Activated CD8-positive, alpha-beta T cell treated with anti-CD3 and anti-CD28 coated beads for 36 hours (primary cell): ENCODE results near the gene ZFYVE27. TPM values are rescaled to one million over a fixed set of nuclear protein-coding genes. Genes with fewer than 3 reads are reported as not detected.

Experiments used
- ATAC-seq: fragments of 200-7000 bp; cut with Tn5 transposase; one replicate; pipeline ENCODE4 v1.10.0; 2021; ENCODE audit warnings: mild to moderate bottlenecking, moderate library complexity
- CTCF ChIA-PET: fragments of 350-600 bp; sonication (Branson Sonifier 250); formaldehyde crosslinking; loops from one replicate; lab custom pipeline; 2021; ENCODE audit warnings: antibody characterized with exemption; lab: Charles Lee
- POLR2A ChIA-PET: fragments of 350-600 bp; sonication (Branson Sonifier 250); formaldehyde crosslinking; loops from one replicate; lab custom pipeline; 2021; ENCODE audit warnings: antibody characterized with exemption; lab: Charles Lee
- DNase-seq: peaks from one replicate; pipeline ENCODE4 v3.0.0-alpha.2; 2020
- H3K27ac Mint-ChIP-seq: one replicate; pipeline ENCODE4 v1.8.0; 2021; ENCODE audit warnings: mild to moderate bottlenecking, mixed read lengths
- H3K27me3 Mint-ChIP-seq: one replicate; pipeline ENCODE4 v1.8.0; 2021; ENCODE audit warnings: mixed read lengths
- H3K36me3 Mint-ChIP-seq: one replicate; pipeline ENCODE4 v1.8.0; 2021; ENCODE audit warnings: low read depth, mixed read lengths
- H3K4me1 Mint-ChIP-seq: one replicate; pipeline ENCODE4 v1.8.0; 2021; ENCODE audit warnings: low read depth, mixed read lengths
- H3K4me3 Mint-ChIP-seq: one replicate; pipeline ENCODE4 v1.8.0; 2021; ENCODE audit warnings: mild to moderate bottlenecking, moderate library complexity, mixed read lengths
- H3K9me3 Mint-ChIP-seq: one replicate; pipeline ENCODE4 v1.8.0; 2021; ENCODE audit warnings: mixed read lengths
- intact Hi-C: fragments of 100-400 bp; cut with micrococcal nuclease; formaldehyde crosslinking; loops from one replicate; pipeline ENCODE4 v1.10.0; 2022
- total RNA-seq, 2 experiments: library from RNA; stranded (reverse); gene quantifications; one replicate each; pipeline ENCODE4 v1.2.3, GENCODE V29; 2021
- TF ChIP-seq, protein P1 (sequence below): fragments of 200-600 bp; IDR thresholded peaks from one replicate; pipeline ENCODE4 v1.8.0; 2022; ENCODE audit warnings: antibody characterized with exemption, mild to moderate bottlenecking

ZFYVE27 gene
- total RNA-seq, 2 experiments from 2014 or later, result 18.1 to 20.1 TPM

DNA sequence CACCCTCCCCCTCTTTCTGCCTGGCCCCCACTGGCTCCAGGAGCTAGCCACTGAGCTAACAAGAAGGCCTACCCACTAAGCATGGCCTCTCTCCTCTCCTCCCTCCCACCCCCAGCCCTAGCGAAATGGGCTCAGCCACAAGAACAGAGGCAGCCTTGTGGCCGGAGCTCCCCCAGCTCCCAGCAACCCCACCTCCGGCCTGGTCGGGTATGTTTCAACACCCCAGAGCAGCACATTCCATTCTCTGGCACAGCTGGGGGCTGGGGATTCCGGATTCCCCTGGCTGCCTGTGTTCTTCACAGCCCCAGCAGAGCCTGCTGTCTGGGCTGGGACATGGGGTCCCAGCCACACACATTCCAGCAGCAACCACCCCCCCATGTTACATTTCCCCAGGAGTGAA is 25.9 kb downstream of the ZFYVE27 start:
- Mint-ChIP-seq H3K4me3 (no peak overlapping the region), H3K4me1 (no peaks in the 10 kb centered on the region), H3K36me3 (peaks cover 14% of the 10 kb centered on the region), H3K27ac (no peak overlapping the region), H3K27me3 (no peaks in the 10 kb centered on the region), H3K9me3 (no peaks in the 10 kb centered on the region)
- intact Hi-C loops, result no loop called here
- ChIA-PET POLR2A (interaction anchor here (1.2 to 1.3 kb wide), 2 partner anchors 17 to 28 kb away, joined by 3 to 4 read pairs; no protein-coding TSS in a partner anchor), CTCF (interaction anchor here (0.9 to 1.3 kb wide), 3 partner anchors 10 to 106 kb away, joined by 3 to 6 read pairs (median 4); no protein-coding TSS in a partner anchor)
- no peak for DNase-seq
- ATAC-seq, result no peak
- TF ChIP-seq, protein P1, sequence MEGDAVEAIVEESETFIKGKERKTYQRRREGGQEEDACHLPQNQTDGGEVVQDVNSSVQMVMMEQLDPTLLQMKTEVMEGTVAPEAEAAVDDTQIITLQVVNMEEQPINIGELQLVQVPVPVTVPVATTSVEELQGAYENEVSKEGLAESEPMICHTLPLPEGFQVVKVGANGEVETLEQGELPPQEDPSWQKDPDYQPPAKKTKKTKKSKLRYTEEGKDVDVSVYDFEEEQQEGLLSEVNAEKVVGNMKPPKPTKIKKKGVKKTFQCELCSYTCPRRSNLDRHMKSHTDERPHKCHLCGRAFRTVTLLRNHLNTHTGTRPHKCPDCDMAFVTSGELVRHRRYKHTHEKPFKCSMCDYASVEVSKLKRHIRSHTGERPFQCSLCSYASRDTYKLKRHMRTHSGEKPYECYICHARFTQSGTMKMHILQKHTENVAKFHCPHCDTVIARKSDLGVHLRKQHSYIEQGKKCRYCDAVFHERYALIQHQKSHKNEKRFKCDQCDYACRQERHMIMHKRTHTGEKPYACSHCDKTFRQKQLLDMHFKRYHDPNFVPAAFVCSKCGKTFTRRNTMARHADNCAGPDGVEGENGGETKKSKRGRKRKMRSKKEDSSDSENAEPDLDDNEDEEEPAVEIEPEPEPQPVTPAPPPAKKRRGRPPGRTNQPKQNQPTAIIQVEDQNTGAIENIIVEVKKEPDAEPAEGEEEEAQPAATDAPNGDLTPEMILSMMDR, result no peak

DNA sequence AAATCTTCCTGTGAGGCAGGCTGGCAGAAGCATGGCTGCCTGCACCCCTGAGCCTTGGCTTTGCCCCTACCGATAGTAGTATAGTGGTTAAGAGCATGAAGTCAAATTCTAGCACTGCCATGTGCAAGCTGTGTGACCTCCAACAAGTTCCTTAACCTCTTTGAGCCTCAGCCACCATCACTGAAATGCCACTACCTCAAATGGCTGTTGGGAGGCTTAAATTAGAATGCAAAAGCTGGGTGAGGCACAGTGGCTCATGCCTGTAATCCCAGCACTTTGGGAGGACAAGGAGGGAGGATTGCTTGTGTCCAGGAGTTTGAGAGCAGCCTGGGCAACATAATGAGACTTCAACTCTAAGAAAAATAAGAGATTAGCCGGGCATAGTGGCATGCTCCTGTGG is 26.5 kb downstream of the ZFYVE27 start:
- POLR2A ChIA-PET, result interaction anchor here (1.2 kb wide), 1 partner anchor 18 kb away, joined by 3 read pairs; no protein-coding TSS in a partner anchor
- intact Hi-C loops, result no loop called here

DNA sequence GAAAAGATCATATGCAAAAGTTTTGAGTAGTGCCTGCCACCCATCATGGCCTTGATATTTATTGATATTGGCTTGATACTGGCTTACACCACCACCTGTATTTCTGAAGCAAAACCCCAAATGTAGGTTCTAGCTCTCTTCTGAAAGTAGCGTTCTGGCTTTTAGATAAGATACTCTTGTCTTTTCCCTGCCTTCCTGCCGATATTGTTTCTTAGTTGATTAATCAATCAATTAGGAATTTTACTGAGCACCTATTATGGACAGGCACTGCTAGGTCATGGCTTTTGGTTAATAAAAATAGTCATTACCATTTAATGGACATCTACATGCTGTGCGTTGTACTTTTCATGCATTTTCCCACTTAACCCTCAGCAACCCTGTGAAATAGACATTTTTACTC is 27.0 kb downstream of the ZFYVE27 start:
- ATAC-seq, result no peak
- intact Hi-C loops, result no loop called here
- H3K9me3 Mint-ChIP-seq, result no peaks in the 10 kb centered on the region
- no peak overlapping the region for H3K4me3 Mint-ChIP-seq
- CTCF ChIA-PET, result interaction anchor here (0.6 to 1.7 kb wide), 6 partner anchors 8 to 151 kb away, joined by 3 to 8 read pairs (median 4); no protein-coding TSS in a partner anchor
- TF ChIP-seq, protein P1, result no peak
- no peak for DNase-seq
- no peaks in the 10 kb centered on the region for H3K4me1 Mint-ChIP-seq
- H3K27me3 Mint-ChIP-seq, result no peaks in the 10 kb centered on the region
- POLR2A ChIA-PET, result no interaction called here
- peaks cover 12% of the 10 kb centered on the region for H3K36me3 Mint-ChIP-seq
- H3K27ac Mint-ChIP-seq, result no peak overlapping the region

More for the DNA sequence above, 26.5 kb downstream of the ZFYVE27 start:
- ATAC-seq (no peak), DNase-seq (no peak)
- H3K4me1 Mint-ChIP-seq, result no peaks in the 10 kb centered on the region
- H3K9me3 Mint-ChIP-seq, result no peaks in the 10 kb centered on the region
- peaks cover 14% of the 10 kb centered on the region for H3K36me3 Mint-ChIP-seq
- CTCF ChIA-PET, result interaction anchor here (0.6 to 1.4 kb wide), 4 partner anchors 9 to 106 kb away, joined by 3 to 4 read pairs (median 4); no protein-coding TSS in a partner anchor
- TF ChIP-seq, protein P1, result no peak
- H3K27me3 Mint-ChIP-seq, result no peaks in the 10 kb centered on the region
- H3K4me3 Mint-ChIP-seq, result no peak overlapping the region
- H3K27ac Mint-ChIP-seq, result no peak overlapping the region

DNA sequence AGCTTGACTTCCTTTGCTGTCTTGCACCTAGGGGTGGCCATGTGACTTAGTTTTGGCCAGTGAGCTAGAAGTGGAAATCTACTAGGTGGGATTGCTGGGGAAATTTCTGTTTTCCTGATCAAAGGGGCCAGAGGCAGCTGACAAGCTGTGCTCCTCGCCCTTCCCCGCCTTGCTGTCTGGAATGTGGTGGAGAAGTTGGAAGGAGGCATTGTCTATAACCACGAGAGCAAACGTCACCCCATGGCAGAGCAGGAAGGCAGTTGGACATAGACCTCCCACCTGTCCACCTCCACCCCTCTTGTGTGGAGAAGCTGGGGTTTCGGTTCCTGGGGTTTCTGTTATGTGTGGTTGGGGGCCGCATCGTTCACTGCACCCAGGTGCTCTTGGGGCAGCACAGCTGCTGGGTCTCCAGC is 27.6 kb downstream of the ZFYVE27 start:
- TF ChIP-seq, protein P1, result no peak
- POLR2A ChIA-PET, result interaction anchor here (1.2 kb wide), 1 partner anchor 11 kb away, joined by 3 read pairs; no protein-coding TSS in a partner anchor
- H3K27me3 Mint-ChIP-seq, result no peaks in the 10 kb centered on the region
- intact Hi-C loops, result no loop called here
- H3K36me3 Mint-ChIP-seq, result peaks cover 12% of the 10 kb centered on the region
- H3K4me1 Mint-ChIP-seq, result no peaks in the 10 kb centered on the region
- CTCF ChIA-PET, result interaction anchor here (1.1 to 1.7 kb wide), 5 partner anchors 28 to 150 kb away, joined by 3 to 8 read pairs (median 4); no protein-coding TSS in a partner anchor
- no peaks in the 10 kb centered on the region for H3K9me3 Mint-ChIP-seq
- no peak overlapping the region for H3K27ac Mint-ChIP-seq
- no peak overlapping the region for H3K4me3 Mint-ChIP-seq
- no peak for DNase-seq
- ATAC-seq, result no peak

DNA sequence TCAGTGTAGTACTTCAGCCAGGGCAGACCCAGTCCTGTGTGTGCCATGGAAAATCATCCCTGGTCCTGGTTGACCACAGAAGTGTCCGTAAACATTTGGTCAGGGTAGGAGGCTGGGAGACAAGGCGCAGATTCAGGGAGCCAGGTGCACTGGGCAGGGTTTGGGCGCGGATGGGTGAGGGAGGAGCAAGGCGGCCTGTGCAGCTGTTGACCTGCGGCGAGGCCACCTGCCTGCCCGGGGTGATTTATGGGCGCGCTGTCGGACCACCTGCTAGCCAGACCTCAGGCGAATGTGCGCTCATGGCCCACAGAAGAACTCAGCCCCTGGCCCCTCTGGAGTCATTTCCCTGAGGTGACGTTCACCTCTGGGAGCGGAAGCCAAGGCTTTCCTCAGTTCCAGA is 28.3 kb downstream of the ZFYVE27 start:
- Mint-ChIP-seq H3K9me3 (no peaks in the 10 kb centered on the region), H3K4me1 (peaks cover 1% of the 10 kb centered on the region), H3K36me3 (peaks cover 10% of the 10 kb centered on the region), H3K27me3 (peaks cover under 1% of the 10 kb centered on the region), H3K27ac (no peak overlapping the region), H3K4me3 (no peak overlapping the region)
- intact Hi-C loops, result no loop called here
- ChIA-PET CTCF (interaction anchor here (1.6 to 1.7 kb wide), 2 partner anchors 27 to 150 kb away, joined by 3 to 8 read pairs; no protein-coding TSS in a partner anchor), POLR2A (interaction anchor here (1.2 kb wide), 1 partner anchor 11 kb away, joined by 3 read pairs; no protein-coding TSS in a partner anchor)
- ATAC-seq (no peak), DNase-seq (no peak)
- TF ChIP-seq, protein P1, result no peak
